ENCODE measurements around the gene SLC38A9. TPM values are rescaled to one million over a fixed set of nuclear protein-coding genes. Genes with fewer than 3 reads are reported as not detected.

The SLC38A9 gene
- total RNA-seq, 2 donors from 2014 or later = 16.6 to 19.6 TPM

GRCh38 chr5:55636177-55636576 is 75.9 kb downstream of the SLC38A9 start:
- TF ChIP-seq CTCF (IDR thresholded peaks at IDR 0.05) = no peak
- DNase-seq (ENCODE audit: low spot score) = no peak
- H3K36me3 ChIP-seq = no peaks in the 10 kb centered on the region
- no peaks in the 10 kb centered on the region for H3K27me3 ChIP-seq (replicated peaks; ENCODE audit: insufficient read depth)
- no peak overlapping the region for H3K27ac ChIP-seq
- H3K4me3 ChIP-seq = no peak overlapping the region
- peaks cover 33 to 53% of the 10 kb centered on the region in 2 donors for H3K4me1 ChIP-seq (ENCODE audit: control insufficient read depth in 1 of 2, low read depth in 2 of 2)
- ATAC-seq (ENCODE audit: insufficient number of reproducible peaks, low FRiP score, low read depth) = no peak
- H3K9me3 ChIP-seq = no peaks in the 10 kb centered on the region

DNA sequence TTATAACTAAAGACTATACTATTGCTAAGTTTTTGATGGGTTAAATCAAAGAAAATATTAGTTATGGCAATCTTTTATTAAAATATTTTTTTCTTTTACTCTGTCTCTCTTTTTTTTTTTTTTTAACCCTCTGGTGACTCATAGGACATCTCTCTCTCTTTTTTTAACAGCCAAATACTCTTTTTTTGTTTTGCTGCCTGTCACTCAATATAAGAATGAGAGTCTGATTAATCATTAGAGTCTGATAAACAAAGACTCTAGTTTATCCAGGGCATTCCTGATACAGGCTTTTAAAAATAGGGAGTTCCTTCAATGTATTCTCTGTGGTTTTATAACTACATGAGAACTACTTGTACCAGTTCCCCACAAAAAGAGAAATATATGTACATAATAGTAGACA is 77.3 kb downstream of the SLC38A9 start:
- peak overlapping the region; percentile 59 to 71 for H3K27ac ChIP-seq
- H3K4me1 ChIP-seq (ENCODE audit: control insufficient read depth in 1 of 2, low read depth in 2 of 2) = peaks cover 33 to 53% of the 10 kb centered on the region in 2 donors

GRCh38 chr5:55634209-55634805 is 77.8 kb downstream of the SLC38A9 start:
- Histone ChIP-seq H3K27ac (peak overlapping the region; percentile 59 to 71), H3K36me3 (no peaks in the 10 kb centered on the region), H3K4me3 (peak overlapping the region; percentile 52), H3K27me3 (replicated peaks; ENCODE audit: insufficient read depth) (no peaks in the 10 kb centered on the region), H3K9me3 (no peaks in the 10 kb centered on the region), H3K4me1 (ENCODE audit: control insufficient read depth in 1 of 2, low read depth in 2 of 2) (peaks cover 33 to 53% of the 10 kb centered on the region in 2 donors)
- TF ChIP-seq CTCF (IDR thresholded peaks at IDR 0.05) = no peak
- ATAC-seq (ENCODE audit: insufficient number of reproducible peaks, low FRiP score, low read depth) (peak; percentile 23), DNase-seq (ENCODE audit: low spot score) (no peak)

More for the DNA sequence above, 77.3 kb downstream of the SLC38A9 start:
- Histone ChIP-seq H3K27me3 (replicated peaks; ENCODE audit: insufficient read depth) (no peaks in the 10 kb centered on the region), H3K9me3 (no peaks in the 10 kb centered on the region), H3K36me3 (no peaks in the 10 kb centered on the region), H3K4me3 (peak overlapping the region; percentile 52)
- DNase-seq (ENCODE audit: low spot score) (no peak), ATAC-seq (ENCODE audit: insufficient number of reproducible peaks, low FRiP score, low read depth) (no peak)
- TF ChIP-seq CTCF (IDR thresholded peaks at IDR 0.05) = no peak

GRCh38 chr5:55633574-55634208 is 78.4 kb downstream of the SLC38A9 start:
- ATAC-seq (ENCODE audit: insufficient number of reproducible peaks, low FRiP score, low read depth) (peak; percentile 6), DNase-seq (ENCODE audit: low spot score) (peak; percentile 14)
- Histone ChIP-seq H3K36me3 (no peaks in the 10 kb centered on the region), H3K27me3 (replicated peaks; ENCODE audit: insufficient read depth) (no peaks in the 10 kb centered on the region), H3K4me3 (peak overlapping the region; percentile 52), H3K27ac (peak overlapping the region; percentile 59 to 71), H3K4me1 (ENCODE audit: control insufficient read depth in 1 of 2, low read depth in 2 of 2) (peaks cover 33 to 53% of the 10 kb centered on the region in 2 donors), H3K9me3 (no peaks in the 10 kb centered on the region)
- no peak for TF ChIP-seq CTCF (IDR thresholded peaks at IDR 0.05)

DNA sequence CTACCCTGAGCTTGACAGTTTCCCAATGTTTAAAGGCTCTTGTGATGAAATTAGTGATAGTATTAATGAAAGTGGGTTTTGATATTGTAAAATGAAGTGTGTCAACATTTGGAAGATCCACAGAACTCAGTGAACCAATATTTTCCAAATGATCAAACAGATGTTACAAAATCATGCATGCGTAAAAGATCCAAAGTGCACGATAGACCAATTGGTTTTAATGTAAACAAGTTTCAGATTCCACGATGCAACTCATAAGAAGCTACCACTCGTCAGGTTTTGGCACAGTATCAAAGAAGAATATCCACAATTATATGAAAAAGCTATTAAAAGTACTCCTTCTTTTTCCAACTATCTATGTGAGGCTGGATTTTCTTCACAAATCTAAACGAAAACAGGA is 82.3 kb downstream of the SLC38A9 start:
- Histone ChIP-seq H3K36me3 (no peaks in the 10 kb centered on the region), H3K27ac (no peak overlapping the region), H3K9me3 (no peaks in the 10 kb centered on the region), H3K27me3 (replicated peaks; ENCODE audit: insufficient read depth) (no peaks in the 10 kb centered on the region), H3K4me3 (no peak overlapping the region), H3K4me1 (ENCODE audit: control insufficient read depth in 1 of 2, low read depth in 2 of 2) (peaks cover 14 to 25% of the 10 kb centered on the region in 2 donors)
- ATAC-seq (ENCODE audit: insufficient number of reproducible peaks, low FRiP score, low read depth) (no peak), DNase-seq (ENCODE audit: low spot score) (no peak)
- no peak for TF ChIP-seq CTCF (IDR thresholded peaks at IDR 0.05)
